Keratinocyte (primary cell): Measurements from ENCODE around the gene CAPZB. TPM values are rescaled to one million over a fixed set of nuclear protein-coding genes. Genes with fewer than 3 reads are reported as not detected.

Source experiments
- DNase-seq: peaks from one replicate; pipeline ENCODE4 v3.0.0-alpha.2; 2011; ENCODE audit warnings: low read depth, missing footprints, low spot score
- FAIRE-seq: peaks from 2 replicates; lab custom pipeline; 2011; peaks lifted over from hg19 to GRCh38; lab: Jason Lieb, UNC
- H2AFZ ChIP-seq: 2 replicates; pipeline ENCODE4 v1.6.0; 2012; ENCODE audit warnings: low read length, control low read depth, inconsistent platforms; ENCODE audit not compliant: control insufficient read depth
- H3K27ac ChIP-seq: 2 replicates; pipeline ENCODE4 v1.5.1; 2011; ENCODE audit warnings: low read length; ENCODE audit not compliant: control insufficient read depth, insufficient read depth
- H3K27me3 ChIP-seq: 3 replicates; pipeline ENCODE4 v1.6.0; 2011; ENCODE audit warnings: low read length; ENCODE audit not compliant: control insufficient read depth, insufficient read depth; ENCODE audit errors: extremely low read depth
- H3K36me3 ChIP-seq, 2 experiments: 2 replicates in 1 of 2; 3 replicates in 1 of 2; pipeline ENCODE4 v1.5.1; 2011; ENCODE audit warnings: low read length in 2 of 2, mild to moderate bottlenecking in 1 of 2; ENCODE audit not compliant: control insufficient read depth in 2 of 2, insufficient read depth in 2 of 2; ENCODE audit errors: extremely low read depth in 1 of 2
- H3K4me1 ChIP-seq: 3 replicates; pipeline ENCODE4 v1.5.1; 2011; ENCODE audit warnings: low read length; ENCODE audit not compliant: control insufficient read depth, insufficient read depth; ENCODE audit errors: extremely low read depth
- H3K4me2 ChIP-seq: 3 replicates; pipeline ENCODE4 v1.6.0; 2011; ENCODE audit warnings: low read depth, low read length; ENCODE audit not compliant: control insufficient read depth, insufficient read depth; ENCODE audit errors: extremely low read depth
- H3K4me3 ChIP-seq, 3 experiments: fragments of 200-600 bp in 1 of 3; sonication (generic) in 1 of 3; 2 replicates in 2 of 3; 3 replicates in 1 of 3; pipeline ENCODE4 v1.5.1; 2011 to 2016; ENCODE audit warnings: low read length in 3 of 3, mild to moderate bottlenecking in 3 of 3, control low read depth in 2 of 3, inconsistent platforms in 1 of 3, low read depth in 1 of 3, mixed read lengths in 1 of 3, mixed run types in 1 of 3, moderate library complexity in 1 of 3; ENCODE audit not compliant: control insufficient read depth in 2 of 3, insufficient read depth in 2 of 3; ENCODE audit errors: extremely low read depth in 1 of 3
- H3K79me2 ChIP-seq: 2 replicates; pipeline ENCODE4 v1.6.0; 2012; ENCODE audit warnings: low read length; ENCODE audit not compliant: control insufficient read depth, insufficient read depth
- H3K9ac ChIP-seq: 3 replicates; pipeline ENCODE4 v1.6.0; 2011; ENCODE audit warnings: low read length; ENCODE audit not compliant: control insufficient read depth, insufficient read depth; ENCODE audit errors: extremely low read depth
- H3K9me1 ChIP-seq: 3 replicates; pipeline ENCODE4 v1.6.0; 2011; ENCODE audit warnings: low read length; ENCODE audit not compliant: control insufficient read depth, insufficient read depth; ENCODE audit errors: extremely low read depth
- H3K9me3 ChIP-seq: 2 replicates; pipeline ENCODE4 v1.5.1; 2012; ENCODE audit warnings: low read depth, low read length; ENCODE audit not compliant: control insufficient read depth
- H4K20me1 ChIP-seq: 3 replicates; pipeline ENCODE4 v1.6.0; 2011; ENCODE audit warnings: low read length; ENCODE audit not compliant: control insufficient read depth, insufficient read depth; ENCODE audit errors: extremely low read depth
- EZH2 ChIP-seq: IDR thresholded peaks from one replicate; pipeline ENCODE4 v1.6.1; 2012; ENCODE audit warnings: inconsistent platforms, mild to moderate bottlenecking, low read length, moderate library complexity
- dilution Hi-C: fragments of 300-500 bp; cut with MboI; formaldehyde crosslinking; loops from one replicate; pipeline ENCODE4 v1.7.0; 2020; ENCODE audit warnings: low sequenced_read_pairs; ENCODE audit not compliant: extremely low pct_ligation_motif_present
- polyA plus RNA-seq, 5 experiments: library from polyadenylated mRNA; depleted of rRNA in 3 of 5; stranded (reverse) in 3 of 5; stranded (forward) in 1 of 5; unstranded in 1 of 5; fragments of >200 nt; gene quantifications; 1 replicate in 1 of 5; 2 replicates in 3 of 5; 3 replicates in 1 of 5; pipeline versions ENCODE4 v1.2.1 to v1.2.3, GENCODE V29; 2011 to 2012; ENCODE audit warnings: missing spikeins in 2 of 5, low read depth in 1 of 5, low replicate concordance in 1 of 5
- TF ChIP-seq, protein P1 (sequence below), 3 experiments: IDR thresholded peaks in 1 of 3; conservative IDR thresholded peaks in 1 of 3; optimal IDR thresholded peaks in 1 of 3; 2 replicates in 2 of 3; 3 replicates in 1 of 3; pipeline versions ENCODE3 to v1.5.1; 2011; ENCODE audit warnings: low read length in 3 of 3, mild to moderate bottlenecking in 3 of 3, moderate library complexity in 2 of 3, control low read depth in 1 of 3, inconsistent platforms in 1 of 3; ENCODE audit not compliant: insufficient read depth in 2 of 3; ENCODE audit errors: extremely low read depth in 1 of 3

CAPZB gene
- polyA plus RNA-seq, 1 donor (not counting 4 experiments of a cell fraction or from before 2014, with no cell fraction given) = 193 TPM

DNA sequence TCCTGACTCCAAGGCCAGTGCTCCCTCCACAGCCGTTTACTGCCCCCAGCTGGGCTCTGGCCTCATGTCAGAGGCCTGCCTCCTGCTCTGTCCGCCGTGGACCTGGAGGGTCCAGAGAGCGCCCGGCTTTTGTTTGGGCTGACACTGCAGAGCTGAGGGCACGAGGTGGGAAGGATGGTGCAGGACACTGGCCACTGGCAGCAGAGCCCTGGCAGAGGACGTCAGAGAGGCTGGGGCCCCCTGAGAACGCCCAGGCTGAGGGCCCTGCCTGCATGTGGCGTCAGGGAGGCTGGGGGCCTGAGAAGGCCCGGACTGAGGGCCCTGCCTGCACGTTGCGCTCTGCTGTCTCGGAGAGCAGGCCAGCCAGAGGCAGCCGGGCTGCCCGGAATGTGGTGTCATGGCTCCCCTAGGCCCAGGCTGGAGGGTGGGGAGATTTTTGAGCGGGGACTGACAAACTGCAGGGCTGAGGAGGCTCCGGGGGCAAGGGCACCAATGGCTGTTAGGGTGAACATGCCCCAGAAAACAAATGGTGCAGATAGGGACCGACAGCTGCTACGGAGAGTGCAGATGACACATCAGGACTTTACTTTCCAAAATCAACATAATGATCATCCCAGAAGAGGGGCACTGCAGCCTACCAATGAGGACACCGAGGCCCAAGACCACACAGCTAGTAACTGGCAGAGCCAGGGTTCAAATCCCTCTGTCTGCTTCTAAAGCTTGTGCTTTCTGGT is 141.6 kb downstream of the CAPZB start:
- Histone ChIP-seq H4K20me1 (peaks cover 4% of the 10 kb centered on the region), H3K27me3 (no peaks in the 10 kb centered on the region), H2AFZ (no peak overlapping the region), H3K9me1 (no peaks in the 10 kb centered on the region), H3K4me2 (no peak overlapping the region), H3K9ac (no peak overlapping the region), H3K4me1 (peaks cover 2% of the 10 kb centered on the region), H3K4me3 (no peak overlapping the region), H3K9me3 (no peaks in the 10 kb centered on the region), H3K36me3 (peaks cover 32 to 45% of the 10 kb centered on the region in 2 experiments), H3K27ac (no peak overlapping the region), H3K79me2 (no peaks in the 10 kb centered on the region)
- dilution Hi-C loops = no loop called here
- DNase-seq (no peak), FAIRE-seq (no peak)
- TF ChIP-seq EZH2 = no peak
- TF ChIP-seq, protein P1, sequence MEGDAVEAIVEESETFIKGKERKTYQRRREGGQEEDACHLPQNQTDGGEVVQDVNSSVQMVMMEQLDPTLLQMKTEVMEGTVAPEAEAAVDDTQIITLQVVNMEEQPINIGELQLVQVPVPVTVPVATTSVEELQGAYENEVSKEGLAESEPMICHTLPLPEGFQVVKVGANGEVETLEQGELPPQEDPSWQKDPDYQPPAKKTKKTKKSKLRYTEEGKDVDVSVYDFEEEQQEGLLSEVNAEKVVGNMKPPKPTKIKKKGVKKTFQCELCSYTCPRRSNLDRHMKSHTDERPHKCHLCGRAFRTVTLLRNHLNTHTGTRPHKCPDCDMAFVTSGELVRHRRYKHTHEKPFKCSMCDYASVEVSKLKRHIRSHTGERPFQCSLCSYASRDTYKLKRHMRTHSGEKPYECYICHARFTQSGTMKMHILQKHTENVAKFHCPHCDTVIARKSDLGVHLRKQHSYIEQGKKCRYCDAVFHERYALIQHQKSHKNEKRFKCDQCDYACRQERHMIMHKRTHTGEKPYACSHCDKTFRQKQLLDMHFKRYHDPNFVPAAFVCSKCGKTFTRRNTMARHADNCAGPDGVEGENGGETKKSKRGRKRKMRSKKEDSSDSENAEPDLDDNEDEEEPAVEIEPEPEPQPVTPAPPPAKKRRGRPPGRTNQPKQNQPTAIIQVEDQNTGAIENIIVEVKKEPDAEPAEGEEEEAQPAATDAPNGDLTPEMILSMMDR (optimal IDR thresholded peaks at IDR 0.05 in 1 of 3, IDR thresholded peaks at IDR 0.05 in 1 of 3, conservative IDR thresholded peaks at IDR 0.05 in 1 of 3; ENCODE audit: extremely low read depth in 1 of 3, insufficient read depth in 2 of 3, low read length in 3 of 3) = no peak

DNA sequence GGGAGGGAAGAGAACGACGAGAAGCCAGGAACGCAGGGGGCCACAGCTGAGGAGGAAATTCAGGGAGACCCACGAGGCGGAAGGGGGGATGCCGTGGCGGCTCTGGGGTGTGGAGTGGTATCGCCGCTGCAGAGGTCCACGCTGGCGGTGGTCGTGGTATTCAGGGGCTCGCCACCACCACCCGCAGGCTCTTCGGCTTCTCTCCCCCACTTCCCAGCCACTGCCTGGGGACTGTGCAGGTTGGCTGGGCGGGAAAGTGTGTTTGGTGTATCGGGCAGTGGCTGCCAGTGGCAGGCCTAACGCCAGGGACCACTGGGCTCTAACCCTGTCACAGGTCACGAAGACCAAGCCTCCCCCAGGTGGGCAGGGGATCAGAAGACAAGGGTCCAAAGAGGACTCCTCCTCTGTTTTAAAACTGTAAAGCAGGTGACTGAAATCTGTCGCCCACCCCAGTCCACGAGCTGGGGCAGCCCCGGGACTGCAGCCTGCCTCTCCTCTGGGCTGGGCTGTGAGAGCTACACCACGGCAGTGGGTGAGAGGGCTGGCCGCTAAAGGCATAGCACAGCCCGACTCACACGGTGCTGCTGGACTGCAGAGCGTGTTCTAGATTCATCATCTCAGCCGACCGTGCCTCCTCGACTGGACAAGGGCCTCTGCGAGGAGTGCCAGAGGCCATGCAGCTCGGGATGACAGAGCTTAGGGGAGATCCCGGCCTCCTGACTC is 142.3 kb downstream of the CAPZB start:
- no peak overlapping the region for H3K4me3 ChIP-seq
- H3K27me3 ChIP-seq = no peaks in the 10 kb centered on the region
- no peaks in the 10 kb centered on the region for H3K79me2 ChIP-seq
- no peak overlapping the region for H3K27ac ChIP-seq
- no peaks in the 10 kb centered on the region for H3K9me1 ChIP-seq
- FAIRE-seq = no peak
- DNase-seq = no peak
- H3K36me3 ChIP-seq = peaks cover 30 to 38% of the 10 kb centered on the region in 2 experiments
- TF ChIP-seq EZH2 = no peak
- TF ChIP-seq, protein P1 (optimal IDR thresholded peaks at IDR 0.05 in 1 of 3, IDR thresholded peaks at IDR 0.05 in 1 of 3, conservative IDR thresholded peaks at IDR 0.05 in 1 of 3; ENCODE audit: extremely low read depth in 1 of 3, insufficient read depth in 2 of 3, low read length in 3 of 3) = no peak
- H3K9ac ChIP-seq = no peak overlapping the region
- H3K4me2 ChIP-seq = no peak overlapping the region
- peaks cover 2% of the 10 kb centered on the region for H3K4me1 ChIP-seq
- H3K9me3 ChIP-seq = no peaks in the 10 kb centered on the region
- peaks cover 4% of the 10 kb centered on the region for H4K20me1 ChIP-seq
- no peak overlapping the region for H2AFZ ChIP-seq
- dilution Hi-C loops = no loop called here
